ENCODE results near the gene PIK3CB. TPM values are rescaled to one million over a fixed set of nuclear protein-coding genes. Genes with fewer than 3 reads are reported as not detected.

Gene PIK3CB
- polyA plus RNA-seq, 3 donors, result 14.1 to 33.6 (median 20.4) TPM

- H3K27ac Mint-ChIP-seq, result peak overlapping the region in 3 of 7 donors; percentile 50 to 63 (median 61)
- H3K27me3 Mint-ChIP-seq (ENCODE audit: low read depth in 3 of 3), result no peaks in the 10 kb centered on the region
- no peak for TF ChIP-seq CTCF (IDR thresholded peaks at IDR 0.05)
- no peaks in the 10 kb centered on the region for H3K9me3 ChIP-seq (replicated peaks in 1 of 2; ENCODE audit: control insufficient read depth in 1 of 2, insufficient read depth in 1 of 2, low read length in 2 of 2)
- H3K36me3 ChIP-seq (replicated peaks in 1 of 2; ENCODE audit: control insufficient read depth in 1 of 2, insufficient read depth in 2 of 2, low read length in 2 of 2), result peaks cover 0 to 6% of the 10 kb centered on the region in 2 donors
- peaks cover 27% of the 10 kb centered on the region for H3K4me1 Mint-ChIP-seq
- no peak for DNase-seq
- H3K9me3 Mint-ChIP-seq, result no peaks in the 10 kb centered on the region
- H3K9ac ChIP-seq (ENCODE audit: insufficient read depth, low read length, poor library complexity, severe bottlenecking), result no peak overlapping the region
- peaks cover 6 to 19% of the 10 kb centered on the region in 2 donors for H3K36me3 Mint-ChIP-seq
- H3K79me2 ChIP-seq (ENCODE audit: insufficient read depth, low read length), result peaks cover 100% of the 10 kb centered on the region
- 80% methylated on average over 1 of the region's 3 CpGs for WGBS (ENCODE audit: insufficient coverage)
- no peak overlapping the region for H2AFZ ChIP-seq (ENCODE audit: insufficient read depth, low read depth, low read length, poor library complexity, severe bottlenecking)
- H3K4me2 ChIP-seq (replicated peaks; ENCODE audit: extremely low read depth, low read length, poor library complexity, severe bottlenecking), result no peak overlapping the region
- H3K27ac ChIP-seq (ENCODE audit: low read depth in 1 of 2, low read length in 2 of 2), result no peak overlapping the region
- H3K4me3 Mint-ChIP-seq, result no peak overlapping the region
- intact Hi-C loops (cut with micrococcal nuclease), result no loop called here
- peaks cover 82% of the 10 kb centered on the region for H4K20me1 ChIP-seq (ENCODE audit: insufficient read depth, low read length)
- H3K4me1 ChIP-seq (ENCODE audit: control insufficient read depth in 1 of 2, insufficient read depth in 2 of 2, low read length in 2 of 2), result peaks cover 13 to 14% of the 10 kb centered on the region in 2 donors
- H3K27me3 ChIP-seq (ENCODE audit: control insufficient read depth in 2 of 2, insufficient read depth in 2 of 2, low read length in 2 of 2), result no peaks in the 10 kb centered on the region
- no peak overlapping the region for H3K4me3 ChIP-seq (replicated peaks in 1 of 3; ENCODE audit: low read depth in 2 of 3, low read length in 3 of 3)
Measured at GRCh38 chr3:138801792-138802191, 32.9 kb downstream of the PIK3CB start.

GRCh38 chr3:138800248-138800647, 34.5 kb downstream of the PIK3CB start:
- H3K4me1 Mint-ChIP-seq, result peaks cover 16% of the 10 kb centered on the region
- H3K79me2 ChIP-seq (ENCODE audit: insufficient read depth, low read length), result peaks cover 99% of the 10 kb centered on the region
- no CpG with 5 or more reads among the region's 2 CpGs for WGBS (ENCODE audit: insufficient coverage)

More at GRCh38 chr3:138800248-138800647, 34.5 kb downstream of the PIK3CB start:
- no peak overlapping the region for H3K9ac ChIP-seq (ENCODE audit: insufficient read depth, low read length, poor library complexity, severe bottlenecking)
- no peak overlapping the region for H3K4me3 Mint-ChIP-seq
- intact Hi-C loops (cut with micrococcal nuclease), result no loop called here
- H3K36me3 ChIP-seq (replicated peaks in 1 of 2; ENCODE audit: control insufficient read depth in 1 of 2, insufficient read depth in 2 of 2, low read length in 2 of 2), result peaks cover 0 to 13% of the 10 kb centered on the region in 2 donors
- peaks cover 13 to 27% of the 10 kb centered on the region in 2 donors for H3K36me3 Mint-ChIP-seq
- H3K9me3 Mint-ChIP-seq, result no peaks in the 10 kb centered on the region
- no peaks in the 10 kb centered on the region for H3K27me3 ChIP-seq (ENCODE audit: control insufficient read depth in 2 of 2, insufficient read depth in 2 of 2, low read length in 2 of 2)
- peak overlapping the region in 2 of 7 donors; percentile 58 to 77 for H3K27ac Mint-ChIP-seq
- peak overlapping the region in 1 of 2 donors; percentile 20 for H3K27ac ChIP-seq (ENCODE audit: low read depth in 1 of 2, low read length in 2 of 2)
- no peak overlapping the region for H3K4me2 ChIP-seq (replicated peaks; ENCODE audit: extremely low read depth, low read length, poor library complexity, severe bottlenecking)
- H3K9me3 ChIP-seq (replicated peaks in 1 of 2; ENCODE audit: control insufficient read depth in 1 of 2, insufficient read depth in 1 of 2, low read length in 2 of 2), result no peaks in the 10 kb centered on the region
- H3K4me3 ChIP-seq (replicated peaks in 1 of 3; ENCODE audit: low read depth in 2 of 3, low read length in 3 of 3), result no peak overlapping the region
- H3K27me3 Mint-ChIP-seq (ENCODE audit: low read depth in 3 of 3), result no peaks in the 10 kb centered on the region
- H2AFZ ChIP-seq (ENCODE audit: insufficient read depth, low read depth, low read length, poor library complexity, severe bottlenecking), result no peak overlapping the region
- no peaks in the 10 kb centered on the region for H3K4me1 ChIP-seq (ENCODE audit: control insufficient read depth in 1 of 2, insufficient read depth in 2 of 2, low read length in 2 of 2)
- TF ChIP-seq CTCF (IDR thresholded peaks at IDR 0.05), result no peak
- peaks cover 78% of the 10 kb centered on the region for H4K20me1 ChIP-seq (ENCODE audit: insufficient read depth, low read length)
- DNase-seq, result no peak

All from CD14-positive monocyte (primary cell).